Trophoblast cell (in vitro differentiated cells and primary cell): ENCODE measurements around the gene MTMR3.

Source experiments
- DNase-seq, 2 donors: peaks; one replicate each; pipeline ENCODE4 v3.0.0-alpha.2; 2016
- H2AFZ ChIP-seq: 2 replicates; pipeline ENCODE4 v1.6.1; 2013; ENCODE audit warnings: low read length, moderate library complexity, mild to moderate bottlenecking; ENCODE audit not compliant: insufficient read depth, poor library complexity
- H2AK5ac ChIP-seq: 2 replicates; pipeline ENCODE4 v1.6.1; 2013; ENCODE audit warnings: mild to moderate bottlenecking, low read length
- H2BK120ac ChIP-seq: 2 replicates; pipeline ENCODE4 v1.6.1; 2013; ENCODE audit warnings: low read length, mild to moderate bottlenecking, moderate library complexity; ENCODE audit not compliant: insufficient read depth, poor library complexity
- H2BK12ac ChIP-seq: 2 replicates; pipeline ENCODE4 v1.6.1; 2013; ENCODE audit warnings: mild to moderate bottlenecking, low read length, moderate library complexity
- H2BK5ac ChIP-seq: 2 replicates; pipeline ENCODE4 v1.6.1; 2013; ENCODE audit warnings: low read length, low read depth, moderate library complexity, mild to moderate bottlenecking; ENCODE audit not compliant: poor library complexity
- H3K14ac ChIP-seq: 2 replicates; pipeline ENCODE4 v1.6.1; 2013; ENCODE audit warnings: mild to moderate bottlenecking, low read length
- H3K18ac ChIP-seq: 2 replicates; pipeline ENCODE4 v1.6.1; 2013; ENCODE audit warnings: mild to moderate bottlenecking, low read length
- H3K23ac ChIP-seq: 2 replicates; pipeline ENCODE4 v1.6.1; 2013; ENCODE audit warnings: low read length
- H3K27ac ChIP-seq: 2 replicates; pipeline ENCODE4 v1.5.1; 2013; ENCODE audit warnings: low read depth, mild to moderate bottlenecking, inconsistent platforms, low read length, moderate library complexity
- H3K27me3 ChIP-seq: 2 replicates; pipeline ENCODE4 v1.6.1; 2013; ENCODE audit warnings: inconsistent platforms, mild to moderate bottlenecking, low read length, moderate library complexity; ENCODE audit not compliant: insufficient read depth
- H3K36me3 ChIP-seq, 2 experiments: 1 replicate in 1 of 2; 2 replicates in 1 of 2; pipeline ENCODE4 v1.6.1; 2013; ENCODE audit warnings: low read length in 2 of 2, mild to moderate bottlenecking in 2 of 2, moderate library complexity in 1 of 2; ENCODE audit not compliant: insufficient read depth in 2 of 2, control insufficient read depth in 1 of 2
- H3K4ac ChIP-seq: 2 replicates; pipeline ENCODE4 v1.6.1; 2013; ENCODE audit warnings: low read depth, mild to moderate bottlenecking, low read length, moderate library complexity
- H3K4me1 ChIP-seq, 2 experiments: 1 replicate in 1 of 2; 2 replicates in 1 of 2; pipeline ENCODE4 v1.6.1; 2013; ENCODE audit warnings: low read length in 2 of 2, mild to moderate bottlenecking in 2 of 2, moderate library complexity in 1 of 2; ENCODE audit not compliant: insufficient read depth in 2 of 2, control insufficient read depth in 1 of 2
- H3K4me2 ChIP-seq: 2 replicates; pipeline ENCODE4 v1.6.1; 2013; ENCODE audit warnings: inconsistent platforms, mild to moderate bottlenecking, low read length, moderate library complexity
- H3K4me3 ChIP-seq: 2 replicates; pipeline ENCODE4 v1.5.1; 2013; ENCODE audit warnings: mild to moderate bottlenecking, low read depth, low read length, inconsistent platforms
- H3K79me1 ChIP-seq: one replicate; pipeline ENCODE4 v1.6.1; 2013; ENCODE audit warnings: low read length
- H3K79me2 ChIP-seq: 2 replicates; pipeline ENCODE4 v1.6.1; 2013; ENCODE audit warnings: low read length, mild to moderate bottlenecking; ENCODE audit not compliant: control insufficient read depth, insufficient read depth, poor library complexity
- H3K9ac ChIP-seq: 2 replicates; pipeline ENCODE4 v1.6.1; 2013; ENCODE audit warnings: mild to moderate bottlenecking, low read length
- H3K9me3 ChIP-seq: 2 replicates; pipeline ENCODE4 v1.6.1; 2013; ENCODE audit warnings: low read depth, mild to moderate bottlenecking, control low read depth, inconsistent platforms, low read length; ENCODE audit not compliant: insufficient read depth
- H4K12ac ChIP-seq: 2 replicates; pipeline ENCODE4 v1.6.1; 2013; ENCODE audit warnings: low read depth, mild to moderate bottlenecking, low read length, moderate library complexity
- H4K8ac ChIP-seq: 2 replicates; pipeline ENCODE4 v1.6.1; 2013; ENCODE audit warnings: low read depth, mild to moderate bottlenecking, low read length, moderate library complexity
- H4K91ac ChIP-seq: one replicate; pipeline ENCODE4 v1.6.1; 2013; ENCODE audit warnings: low read depth, mild to moderate bottlenecking, low read length, moderate library complexity
- WGBS: extraction: QIAGEN DNeasy Blood & Tissue Kit; methylation state at CpG from one replicate; pipeline ENCODE4 v1.1.7; 2013; ENCODE audit warnings: missing lambda C conversion rate; ENCODE audit not compliant: insufficient read length, insufficient coverage; ENCODE audit errors: extremely low coverage; 5-methylcytosine and 5-hydroxymethylcytosine counted together

Gene MTMR3

GRCh38 chr22:30015846-30016245 lies 132.9 kb downstream of the MTMR3 start:
- Histone ChIP-seq H2AK5ac (no peak overlapping the region), H3K4ac (no peak overlapping the region), H3K79me1 (no peaks in the 10 kb centered on the region), H3K9me3 (no peaks in the 10 kb centered on the region), H3K14ac (no peak overlapping the region), H3K27me3 (no peaks in the 10 kb centered on the region), H4K91ac (no peak overlapping the region), H3K18ac (no peak overlapping the region), H2BK5ac (no peak overlapping the region), H2AFZ (no peak overlapping the region), H3K4me2 (no peak overlapping the region), H3K23ac (no peak overlapping the region), H4K12ac (no peak overlapping the region), H2BK12ac (no peak overlapping the region), H3K4me3 (no peak overlapping the region), H3K79me2 (no peaks in the 10 kb centered on the region), H2BK120ac (no peak overlapping the region), H3K9ac (no peak overlapping the region), H3K27ac (no peak overlapping the region), H4K8ac (no peak overlapping the region), H3K4me1 (no peaks in the 10 kb centered on the region), H3K36me3 (peaks cover 40 to 52% of the 10 kb centered on the region in 2 experiments)
- DNase-seq, result peak; percentile 95
- no CpG with 5 or more reads among the region's 1 CpG for WGBS

GRCh38 chr22:30016596-30016995 lies 133.6 kb downstream of the MTMR3 start:
- Histone ChIP-seq H3K9ac (no peak overlapping the region), H3K27ac (no peak overlapping the region), H3K9me3 (no peaks in the 10 kb centered on the region), H2BK5ac (no peak overlapping the region), H3K4me2 (no peak overlapping the region), H3K36me3 (peaks cover 45 to 59% of the 10 kb centered on the region in 2 experiments), H3K79me2 (no peaks in the 10 kb centered on the region), H4K91ac (no peak overlapping the region), H3K23ac (no peak overlapping the region), H3K18ac (no peak overlapping the region), H3K79me1 (no peaks in the 10 kb centered on the region), H3K4me1 (no peaks in the 10 kb centered on the region), H3K14ac (no peak overlapping the region), H3K27me3 (no peaks in the 10 kb centered on the region), H4K12ac (no peak overlapping the region), H2AFZ (no peak overlapping the region), H3K4ac (no peak overlapping the region), H2BK120ac (no peak overlapping the region), H4K8ac (no peak overlapping the region), H2AK5ac (no peak overlapping the region), H3K4me3 (no peak overlapping the region), H2BK12ac (no peak overlapping the region)
- DNase-seq, result no peak
- WGBS, result no CpG with 5 or more reads among the region's 4 CpGs

GRCh38 chr22:30017375-30018223 lies 134.6 kb downstream of the MTMR3 start:
- Histone ChIP-seq H2BK12ac (no peak overlapping the region), H2AK5ac (no peak overlapping the region), H3K4me1 (no peaks in the 10 kb centered on the region), H3K4me3 (peak overlapping the region; percentile 43), H3K36me3 (peaks cover 52 to 66% of the 10 kb centered on the region in 2 experiments), H3K18ac (no peak overlapping the region), H3K23ac (peak overlapping the region; percentile 54), H4K8ac (no peak overlapping the region), H4K91ac (no peak overlapping the region), H3K79me1 (no peaks in the 10 kb centered on the region), H3K4me2 (no peak overlapping the region), H4K12ac (no peak overlapping the region), H3K27ac (no peak overlapping the region), H3K27me3 (no peaks in the 10 kb centered on the region), H2BK5ac (no peak overlapping the region), H2BK120ac (no peak overlapping the region), H2AFZ (no peak overlapping the region), H3K9me3 (no peaks in the 10 kb centered on the region), H3K4ac (no peak overlapping the region), H3K14ac (no peak overlapping the region), H3K79me2 (no peaks in the 10 kb centered on the region), H3K9ac (no peak overlapping the region)
- WGBS, result no CpG with 5 or more reads among the region's 4 CpGs
- DNase-seq, result no peak

- Histone ChIP-seq H3K9me3 (no peaks in the 10 kb centered on the region), H3K23ac (no peak overlapping the region)
Measured at GRCh38 chr22:30020511-30020910, 137.5 kb downstream of the MTMR3 start.

More at GRCh38 chr22:30020511-30020910, 137.5 kb downstream of the MTMR3 start:
- no peak overlapping the region for H2AFZ ChIP-seq
- H3K27me3 ChIP-seq, result no peaks in the 10 kb centered on the region
- DNase-seq, result peak; percentile 75 to 80
- H2BK12ac ChIP-seq, result no peak overlapping the region
- H3K79me2 ChIP-seq, result no peaks in the 10 kb centered on the region
- H3K27ac ChIP-seq, result no peak overlapping the region
- H3K4me1 ChIP-seq, result peaks cover 5% of the 10 kb centered on the region in 2 experiments
- peak overlapping the region; percentile 31 for H3K4me3 ChIP-seq
- no peak overlapping the region for H2AK5ac ChIP-seq
- H3K79me1 ChIP-seq, result no peaks in the 10 kb centered on the region
- no peak overlapping the region for H3K4ac ChIP-seq
- H3K36me3 ChIP-seq, result peaks cover 56 to 73% of the 10 kb centered on the region in 2 experiments
- H2BK120ac ChIP-seq, result no peak overlapping the region
- no peak overlapping the region for H4K8ac ChIP-seq
- no peak overlapping the region for H3K4me2 ChIP-seq
- no peak overlapping the region for H4K91ac ChIP-seq
- no peak overlapping the region for H3K18ac ChIP-seq
- H4K12ac ChIP-seq, result no peak overlapping the region
- H3K9ac ChIP-seq, result no peak overlapping the region
- no CpG with 5 or more reads among the region's 9 CpGs for WGBS
- H3K14ac ChIP-seq, result no peak overlapping the region
- no peak overlapping the region for H2BK5ac ChIP-seq
